ENCODE measurements around the gene SLC6A18.

DNA sequence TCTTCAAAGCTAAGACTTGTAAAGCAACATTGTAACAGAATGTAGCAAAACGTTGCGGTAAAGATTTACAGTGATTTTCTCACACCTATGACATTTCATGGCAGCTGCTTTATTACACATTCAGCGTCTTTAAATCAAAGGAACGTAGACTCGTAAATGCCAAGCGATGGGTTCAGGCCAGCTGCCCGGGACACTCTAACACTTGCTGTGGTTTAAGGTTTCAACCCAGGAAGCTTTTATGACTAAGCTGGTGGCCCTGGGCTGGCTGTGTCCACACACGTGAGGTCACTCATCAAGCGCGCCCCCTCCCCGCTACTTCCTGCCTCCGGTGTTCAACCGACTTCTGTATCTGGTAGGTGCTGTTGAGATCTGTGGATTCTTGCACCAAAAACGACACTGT, 2.5 kb downstream of the SLC6A18 start:
- TF ChIP-seq MAFK (IDR thresholded peaks at IDR 0.05; ENCODE audit: low read length) (no peak), RAD21 (CRISPR knock-in tag; conservative IDR thresholded peaks at IDR 0.05 in 1 of 2, IDR thresholded peaks at IDR 0.05 in 1 of 2) (no peak), NRF1 (conservative IDR thresholded peaks at IDR 0.05 in 1 of 2, IDR thresholded peaks at IDR 0.05 in 1 of 2) (no peak), SMARCE1 (IDR thresholded peaks at IDR 0.05) (no peak), HNRNPUL1 (IDR thresholded peaks at IDR 0.05; ENCODE audit: low read length) (no peak), CBX3 (IDR thresholded peaks at IDR 0.05; ENCODE audit: borderline replicate concordance in 1 of 2, low read length in 2 of 2) (no peak), EP300 (IDR thresholded peaks at IDR 0.05; ENCODE audit: low read length) (no peak), BACH1 (tag; IDR thresholded peaks at IDR 0.05) (no peak)
- TF ChIP-seq, protein P1, sequence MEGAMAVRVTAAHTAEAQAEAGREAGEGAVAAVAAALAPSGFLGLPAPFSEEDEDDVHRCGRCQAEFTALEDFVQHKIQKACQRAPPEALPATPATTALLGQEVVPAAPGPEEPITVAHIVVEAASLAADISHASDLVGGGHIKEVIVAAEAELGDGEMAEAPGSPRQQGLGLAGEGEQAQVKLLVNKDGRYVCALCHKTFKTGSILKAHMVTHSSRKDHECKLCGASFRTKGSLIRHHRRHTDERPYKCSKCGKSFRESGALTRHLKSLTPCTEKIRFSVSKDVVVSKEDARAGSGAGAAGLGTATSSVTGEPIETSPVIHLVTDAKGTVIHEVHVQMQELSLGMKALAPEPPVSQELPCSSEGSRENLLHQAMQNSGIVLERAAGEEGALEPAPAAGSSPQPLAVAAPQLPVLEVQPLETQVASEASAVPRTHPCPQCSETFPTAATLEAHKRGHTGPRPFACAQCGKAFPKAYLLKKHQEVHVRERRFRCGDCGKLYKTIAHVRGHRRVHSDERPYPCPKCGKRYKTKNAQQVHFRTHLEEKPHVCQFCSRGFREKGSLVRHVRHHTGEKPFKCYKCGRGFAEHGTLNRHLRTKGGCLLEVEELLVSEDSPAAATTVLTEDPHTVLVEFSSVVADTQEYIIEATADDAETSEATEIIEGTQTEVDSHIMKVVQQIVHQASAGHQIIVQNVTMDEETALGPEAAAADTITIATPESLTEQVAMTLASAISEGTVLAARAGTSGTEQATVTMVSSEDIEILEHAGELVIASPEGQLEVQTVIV (CRISPR knock-in tag; IDR thresholded peaks at IDR 0.05; ENCODE audit: borderline replicate concordance) = no peak

Data from K562 (cell line).